H1 (cell line): Measurements from ENCODE around the gene SLC6A18. TPM values are rescaled to one million over a fixed set of nuclear protein-coding genes. Genes with fewer than 3 reads are reported as not detected.

ENCODE experiments used
- CTCF ChIA-PET: fragments of 300-600 bp; sonication (Branson Sonifier 250); formaldehyde crosslinking; loops from one replicate; lab custom pipeline; 2021; ENCODE audit not compliant: partially characterized antibody; lab: Charles Lee
- POLR2A ChIA-PET: fragments of 300-600 bp; sonication (Branson Sonifier 250); formaldehyde crosslinking; loops from one replicate; lab custom pipeline; 2021; ENCODE audit warnings: inconsistent platforms; ENCODE audit not compliant: partially characterized antibody; lab: Charles Lee
- DNase-seq, 2 experiments: peaks; one replicate each; pipeline versions ENCODE4 v3.0.0 to v3.0.0-alpha.2; 2010 to 2022; ENCODE audit warnings: low spot score in 2 of 2, low read depth in 1 of 2, mixed read lengths in 1 of 2
- FAIRE-seq: peaks from 2 replicates; lab custom pipeline; 2011; peaks lifted over from hg19 to GRCh38; lab: Jason Lieb, UNC
- H2AFZ ChIP-seq: 2 replicates; pipeline ENCODE4 v1.8.1; 2012; ENCODE audit warnings: low read length, inconsistent platforms
- H2AK5ac ChIP-seq: 2 replicates; pipeline ENCODE4 v1.6.1; 2013; ENCODE audit warnings: low read depth, low read length
- H2BK120ac ChIP-seq: replicated peaks from 2 replicates; pipeline ENCODE3; 2013; ENCODE audit warnings: low read depth, low read length, inconsistent platforms
- H2BK12ac ChIP-seq: 2 replicates; pipeline ENCODE4 v1.6.1; 2013; ENCODE audit warnings: low read depth, low read length
- H2BK15ac ChIP-seq: 2 replicates; pipeline ENCODE4 v1.6.1; 2013; ENCODE audit warnings: low read length
- H2BK20ac ChIP-seq: 2 replicates; pipeline ENCODE4 v1.6.1; 2013; ENCODE audit warnings: low read length
- H2BK5ac ChIP-seq: 2 replicates; pipeline ENCODE4 v1.6.1; 2013; ENCODE audit warnings: low read depth, low read length
- H3K14ac ChIP-seq: 2 replicates; pipeline ENCODE4 v1.6.1; 2013; ENCODE audit warnings: inconsistent platforms; ENCODE audit not compliant: insufficient read length
- H3K18ac ChIP-seq: 2 replicates; pipeline ENCODE4 v1.6.1; 2013; ENCODE audit warnings: low read length; ENCODE audit errors: extremely low read depth
- H3K23ac ChIP-seq: 2 replicates; pipeline ENCODE4 v1.6.1; 2013; ENCODE audit warnings: inconsistent platforms; ENCODE audit not compliant: insufficient read length
- H3K23me2 ChIP-seq: 2 replicates; pipeline ENCODE4 v1.6.1; 2013; ENCODE audit warnings: low read depth, low read length
- H3K27ac ChIP-seq: 2 replicates; pipeline ENCODE4 v1.6.1; 2011; ENCODE audit warnings: low read depth, low read length, inconsistent platforms
- H3K27me3 ChIP-seq, 4 experiments: replicated peaks in 1 of 4; 1 replicate in 1 of 4; 2 replicates in 3 of 4; pipeline versions ENCODE4 v1.6.1 to v1.8.1; 2011 to 2013; ENCODE audit warnings: low read length in 3 of 4, mild to moderate bottlenecking in 3 of 4, inconsistent platforms in 2 of 4, mixed read lengths in 2 of 4, moderate library complexity in 1 of 4; ENCODE audit not compliant: control insufficient read depth in 3 of 4, insufficient read depth in 3 of 4; ENCODE audit errors: extremely low read depth in 1 of 4
- H3K36me3 ChIP-seq, 4 experiments: 2 replicates each; pipeline versions ENCODE4 v1.6.1 to v1.8.1; 2011 to 2013; ENCODE audit warnings: mild to moderate bottlenecking in 4 of 4, low read length in 3 of 4, moderate library complexity in 2 of 4, control low read depth in 1 of 4, inconsistent platforms in 1 of 4; ENCODE audit not compliant: insufficient read depth in 4 of 4, control insufficient read depth in 2 of 4
- H3K4ac ChIP-seq: replicated peaks from 2 replicates; pipeline ENCODE3; 2013; ENCODE audit warnings: low read length, low read depth, mixed read lengths, inconsistent platforms; ENCODE audit not compliant: insufficient read length
- H3K4me1 ChIP-seq, 4 experiments: replicated peaks in 1 of 4; 1 replicate in 1 of 4; 2 replicates in 3 of 4; pipeline versions ENCODE4 v1.6.1 to v1.8.1; 2011 to 2013; ENCODE audit warnings: low read length in 3 of 4, inconsistent platforms in 2 of 4, mixed read lengths in 1 of 4; ENCODE audit not compliant: insufficient read depth in 4 of 4, control insufficient read depth in 3 of 4
- H3K4me2 ChIP-seq, 2 experiments: 2 replicates each; pipeline versions ENCODE4 v1.6.1 to v1.8.1; 2011 to 2013; ENCODE audit warnings: low read depth in 2 of 2, low read length in 2 of 2, control low read depth in 1 of 2, inconsistent platforms in 1 of 2, mild to moderate bottlenecking in 1 of 2; ENCODE audit not compliant: insufficient read depth in 1 of 2
- H3K4me3 ChIP-seq, 4 experiments: fragments of 200-600, 300-600 bp in 1 of 4; sonication (generic), shearing (Covaris generic), sonication (Bioruptor Twin) in 1 of 4; 2 replicates each; pipeline versions ENCODE4 v1.5.1 to v1.8.1; 2011 to 2016; ENCODE audit warnings: low read length in 4 of 4, low read depth in 3 of 4, control low read depth in 2 of 4, inconsistent platforms in 2 of 4, mild to moderate bottlenecking in 2 of 4, mixed read lengths in 1 of 4, moderate library complexity in 1 of 4; ENCODE audit not compliant: insufficient read depth in 2 of 4; ENCODE audit errors: extremely low read depth in 1 of 4
- H3K56ac ChIP-seq: replicated peaks from 2 replicates; pipeline ENCODE3; 2013; ENCODE audit warnings: low read depth, mild to moderate bottlenecking, mixed read lengths, low read length, inconsistent platforms; ENCODE audit not compliant: insufficient read length
- H3K79me1 ChIP-seq: 2 replicates; pipeline ENCODE4 v1.6.1; 2013; ENCODE audit warnings: low read depth, low read length, control low read depth
- H3K79me2 ChIP-seq, 2 experiments: 2 replicates each; pipeline versions ENCODE4 v1.6.1 to v1.8.1; 2012 to 2013; ENCODE audit warnings: low read length in 2 of 2, mild to moderate bottlenecking in 2 of 2, inconsistent platforms in 1 of 2; ENCODE audit not compliant: insufficient read depth in 2 of 2, control insufficient read depth in 1 of 2
- H3K9ac ChIP-seq, 4 experiments: replicated peaks in 1 of 4; 1 replicate in 1 of 4; 2 replicates in 3 of 4; pipeline versions ENCODE4 v1.6.1 to v1.8.1; 2011 to 2013; ENCODE audit warnings: low read depth in 3 of 4, low read length in 3 of 4, control low read depth in 2 of 4, mild to moderate bottlenecking in 2 of 4, moderate library complexity in 2 of 4, inconsistent platforms in 1 of 4; ENCODE audit errors: extremely low read depth in 1 of 4
- H3K9me3 ChIP-seq, 2 experiments: 2 replicates each; pipeline versions ENCODE4 v1.6.1 to v1.8.1; 2012 to 2013; ENCODE audit warnings: mild to moderate bottlenecking in 2 of 2, moderate library complexity in 2 of 2, control low read depth in 1 of 2, inconsistent platforms in 1 of 2, low read depth in 1 of 2, low read length in 1 of 2, mixed read lengths in 1 of 2; ENCODE audit not compliant: insufficient read depth in 2 of 2
- H4K20me1 ChIP-seq, 2 experiments: replicated peaks in 1 of 2; 2 replicates each; pipeline versions ENCODE3 to v1.8.1; 2011 to 2013; ENCODE audit warnings: inconsistent platforms in 2 of 2, low read length in 2 of 2, mild to moderate bottlenecking in 1 of 2; ENCODE audit not compliant: insufficient read depth in 2 of 2, control insufficient read depth in 1 of 2
- H4K5ac ChIP-seq: 2 replicates; pipeline ENCODE4 v1.6.1; 2013; ENCODE audit warnings: low read length, low read depth, mixed read lengths, inconsistent platforms; ENCODE audit not compliant: insufficient read length
- H4K8ac ChIP-seq: 2 replicates; pipeline ENCODE4 v1.8.0; 2013; ENCODE audit warnings: mild to moderate bottlenecking, moderate library complexity, low read length, inconsistent platforms; ENCODE audit not compliant: insufficient read depth; ENCODE audit errors: extremely low read depth
- H4K91ac ChIP-seq: replicated peaks from 2 replicates; pipeline ENCODE3; 2013; ENCODE audit warnings: low read length, mixed read lengths, inconsistent platforms; ENCODE audit not compliant: insufficient read length
- ATF3 ChIP-seq: IDR thresholded peaks from 2 replicates; pipeline ENCODE4 v1.6.1; 2011; ENCODE audit warnings: low read depth, mild to moderate bottlenecking, low read length; ENCODE audit not compliant: insufficient read depth
- CEBPB ChIP-seq: IDR thresholded peaks from 2 replicates; pipeline ENCODE4 v1.6.1; 2012; ENCODE audit warnings: low read depth, low read length
- CHD1 ChIP-seq: IDR thresholded peaks from 2 replicates; pipeline ENCODE4 v1.6.1; 2012; ENCODE audit warnings: low read depth, low read length, improper control_type of control experiment
- HDAC2 ChIP-seq, 2 experiments: fragments of 300-600 bp in 1 of 2; sonication (generic) in 1 of 2; IDR thresholded peaks; 2 replicates each; pipeline ENCODE4 v1.6.1; 2011 to 2012; ENCODE audit warnings: low read depth in 2 of 2, low read length in 2 of 2, mild to moderate bottlenecking in 2 of 2, moderate library complexity in 2 of 2, borderline replicate concordance in 1 of 2, inconsistent platforms in 1 of 2
- KDM1A ChIP-seq: fragments of 200-600, 300-600 bp; sonication (generic); IDR thresholded peaks from 2 replicates; pipeline ENCODE4 v1.7.1; 2016; ENCODE audit warnings: mild to moderate bottlenecking, low read length, borderline replicate concordance
- POLR2A ChIP-seq, 2 experiments: IDR thresholded peaks; 1 replicate in 1 of 2; 2 replicates in 1 of 2; pipeline ENCODE4 v1.6.1; 2011; ENCODE audit warnings: low read depth in 2 of 2, low read length in 2 of 2, mild to moderate bottlenecking in 2 of 2; ENCODE audit errors: control extremely low read depth in 1 of 2
- RNF2 ChIP-seq: fragments of 200-900, 300-1000 bp; sonication (generic); IDR thresholded peaks from 2 replicates; pipeline ENCODE4 v1.7.1; 2016; ENCODE audit warnings: borderline replicate concordance, low read depth, mild to moderate bottlenecking, antibody characterized with exemption, low read length; ENCODE audit not compliant: poor library complexity, severe bottlenecking; ENCODE audit errors: missing control alignments
- ZNF274 ChIP-seq: IDR thresholded peaks from 2 replicates; pipeline ENCODE4 v1.7.0; 2012; ENCODE audit warnings: low read length, borderline replicate concordance; ENCODE audit errors: extremely low read depth
- WGBS, 2 experiments: shearing (Covaris generic) in 1 of 2; methylation state at CpG; one replicate each; pipeline versions ENCODE4 v1.1.6 to v1.1.7; 2013 to 2015; ENCODE audit warnings: low lambda C conversion rate in 2 of 2, mixed read lengths in 2 of 2, inconsistent platforms in 1 of 2, low coverage in 1 of 2, missing lambda C conversion rate in 1 of 2; ENCODE audit not compliant: insufficient replicate concordance in 2 of 2, insufficient coverage in 1 of 2, insufficient read length in 1 of 2; ENCODE audit errors: extremely low coverage in 1 of 2, missing lambda C conversion rate in 1 of 2; 5-methylcytosine and 5-hydroxymethylcytosine counted together
- polyA plus RNA-seq, 7 experiments: library from polyadenylated mRNA; depleted of rRNA in 3 of 7; stranded (reverse) in 5 of 7; unstranded in 2 of 7; fragments of >200 nt in 5 of 7; fragments of 200-250 nt in 2 of 7; gene quantifications; 1 replicate in 5 of 7; 2 replicates in 1 of 7; 4 replicates in 1 of 7; pipeline versions ENCODE4 v1.2.1 to v1.2.3, GENCODE V29; 2011 to 2013; ENCODE audit warnings: missing spikeins in 2 of 7, mixed read lengths in 2 of 7
- total RNA-seq: library from RNA; stranded (reverse); fragmentation: NEBNext Ultra II Directional; extraction: Animal tissue kit (Norgen Biotek cat#: 25700); gene quantifications from 2 replicates; pipeline ENCODE4 v1.2.1, GENCODE V29; 2021

Gene SLC6A18
- total and polyA plus RNA-seq, 2 of the 8 experiments (the other 6 are each of a cell fraction or from before 2014, with no cell fraction given) = not detected

DNA sequence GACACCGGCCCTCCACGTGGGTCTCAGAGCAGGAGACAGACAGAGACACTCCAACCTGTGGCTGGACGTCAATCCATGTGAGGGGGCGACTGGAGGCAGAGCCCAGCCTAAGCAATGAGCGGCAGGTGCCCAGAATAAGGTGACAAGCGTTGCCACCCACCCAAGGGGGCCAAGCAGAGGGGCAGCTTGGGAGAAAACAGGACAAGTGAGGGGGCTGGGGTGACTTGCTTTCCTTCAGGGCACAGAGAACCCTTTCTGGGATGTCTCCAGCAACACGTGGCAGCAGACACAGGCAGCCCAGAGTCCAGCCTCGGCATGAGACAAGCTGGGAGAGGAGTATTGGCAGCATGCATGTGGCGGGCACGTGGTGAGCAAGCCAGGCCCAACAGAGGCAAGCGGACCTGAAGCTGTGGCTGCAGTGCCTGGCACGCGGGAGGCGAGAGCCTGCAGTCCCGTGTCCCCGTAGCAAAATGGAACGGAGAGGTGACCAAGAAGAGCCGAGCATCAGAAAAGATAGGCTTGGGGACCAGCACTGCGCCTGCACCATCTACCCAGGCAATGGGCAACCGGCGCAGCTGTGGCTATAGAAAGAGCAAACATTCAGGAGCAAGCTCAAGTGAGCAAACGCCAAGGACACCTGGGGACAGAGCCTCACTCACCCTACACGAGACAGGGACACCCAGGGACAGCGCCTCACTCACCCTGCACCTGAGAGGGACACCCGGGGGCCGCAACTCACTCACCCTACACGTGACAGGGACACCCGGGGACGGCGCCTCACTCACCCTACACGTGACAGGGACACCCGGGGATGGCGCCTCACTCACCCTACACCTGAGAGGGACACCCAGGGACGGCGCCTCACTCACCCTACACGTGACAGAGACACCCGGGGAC, 63.5 kb downstream of the SLC6A18 start:
- Histone ChIP-seq H3K23me2 (no peaks in the 10 kb centered on the region), H3K79me2 (peaks cover 0 to 22% of the 10 kb centered on the region in 2 experiments; a peak in 3 of 4 replicates)
- POLR2A ChIA-PET = interaction anchor here (0.8 kb wide), 1 partner anchor 50 kb away, joined by 3 read pairs; no protein-coding TSS in a partner anchor

More for the DNA sequence above, 63.5 kb downstream of the SLC6A18 start:
- Histone ChIP-seq H3K79me1 (peaks cover 2% of the 10 kb centered on the region; the same call in 1 of the 2 replicates), H3K9me3 (peaks cover 0 to 4% of the 10 kb centered on the region in 2 experiments; a peak in 1 of 4 replicates), H3K4ac (no peak overlapping the region), H3K23ac (no peak overlapping the region), H2AFZ (no peak overlapping the region), H3K4me1 (no peaks in the 10 kb centered on the region), H2BK12ac (no peak overlapping the region), H2BK5ac (no peak overlapping the region), H3K27me3 (no peaks in the 10 kb centered on the region; a peak in 1 of 7 replicates), H3K9ac (no peak overlapping the region), H3K56ac (no peak overlapping the region), H3K18ac (no peak overlapping the region), H4K8ac (no peak overlapping the region)
- no peak for FAIRE-seq
- CTCF ChIA-PET = interaction anchor here (0.6 kb wide), 1 partner anchor 480 kb away, joined by 3 read pairs; no protein-coding TSS in a partner anchor
- peak in 1 of 2 experiments; percentile 42 for DNase-seq
- no peak for TF ChIP-seq HDAC2 (IDR thresholded peaks at IDR 0.05; ENCODE audit: borderline replicate concordance in 1 of 2, low read depth in 2 of 2, low read length in 2 of 2)
- TF ChIP-seq KDM1A = no peak
- no peak for TF ChIP-seq CHD1
- no peak for TF ChIP-seq RNF2
- TF ChIP-seq ZNF274 = no peak
- TF ChIP-seq POLR2A (IDR thresholded peaks at IDR 0.05; ENCODE audit: control extremely low read depth in 1 of 2, low read depth in 2 of 2, low read length in 2 of 2) = no peak
- TF ChIP-seq ATF3 = no peak
- TF ChIP-seq CEBPB = no peak
- TF ChIP-seq, all 59 proteins: peak for 0
- H2BK120ac ChIP-seq = no peak overlapping the region
- no peak overlapping the region for H3K4me3 ChIP-seq
- H3K36me3 ChIP-seq = peaks cover 0 to 7% (median 0%) of the 10 kb centered on the region in 4 experiments; a peak in 3 of 8 replicates
- no peak overlapping the region for H4K91ac ChIP-seq
- no peak overlapping the region for H3K4me2 ChIP-seq
- WGBS, 2 experiments = 88% methylated on average over 37 of the region's 37 CpGs; no CpG with 5 or more reads in 1 of the 2 experiments
- no peak overlapping the region for H3K14ac ChIP-seq
- no peak overlapping the region for H4K5ac ChIP-seq
- no peak overlapping the region for H2AK5ac ChIP-seq
- H3K27ac ChIP-seq = no peak overlapping the region
- H4K20me1 ChIP-seq = peaks cover 9 to 18% of the 10 kb centered on the region in 2 experiments
- H2BK15ac ChIP-seq = no peak overlapping the region
- no peak overlapping the region for H2BK20ac ChIP-seq
